GM19035 (cell line): Measurements from ENCODE around the gene SRGAP1.
"Not testable (repeated sequence)": the region's sequence is repeated elsewhere in the genome, so short reads cannot be mapped to it uniquely, and the experiment has no call there.

Experiments used
- ATAC-seq: cut with Tn5 transposase; IDR thresholded peaks from one replicate; pipeline ENCODE4 v1.9.1; 2021; ENCODE audit not compliant: unreplicated experiment

Gene SRGAP1

DNA sequence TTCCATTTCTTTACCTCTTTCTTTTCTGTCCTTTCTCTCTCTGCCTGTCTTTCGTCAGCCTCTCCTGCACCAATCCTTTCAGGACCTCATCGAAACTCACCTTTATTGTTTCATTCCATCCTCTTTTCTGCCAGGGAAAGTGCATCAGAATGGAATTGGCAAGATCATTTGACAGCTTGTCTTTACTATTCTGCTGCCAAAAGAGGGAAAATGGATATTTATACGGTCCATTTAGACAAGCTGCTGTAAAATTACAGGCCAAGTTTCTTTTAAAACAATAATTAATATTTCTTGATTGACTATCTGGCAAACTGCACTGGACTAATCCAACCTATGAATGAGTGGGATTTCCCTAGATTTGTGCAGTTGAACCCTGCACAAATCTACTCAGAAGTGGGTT is 7.6 kb upstream of the SRGAP1 start:
- no peak for ATAC-seq

- no peak for ATAC-seq
Observed at GRCh38 chr12:63838411-63838810, 6.1 kb upstream of the SRGAP1 start.

DNA sequence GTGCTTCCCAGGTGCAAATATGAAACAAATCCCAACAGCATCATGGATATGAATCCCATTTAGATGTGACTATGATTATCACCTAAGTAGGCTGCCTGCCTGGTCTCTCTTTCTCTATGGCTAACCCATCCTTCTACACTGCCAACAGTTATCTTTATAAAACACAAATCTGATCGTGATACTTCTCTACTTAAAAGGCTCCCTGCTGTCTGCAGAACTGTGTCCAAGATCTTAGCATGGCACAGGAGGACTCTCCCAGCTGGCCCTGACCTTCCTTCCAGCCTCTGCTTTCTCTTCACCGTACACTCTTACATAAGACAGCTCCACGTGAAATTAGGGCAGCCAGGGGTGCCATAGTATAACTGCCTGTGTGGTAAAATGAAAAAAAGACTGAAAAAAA is 3.5 kb upstream of the SRGAP1 start:
- no peak for ATAC-seq

DNA sequence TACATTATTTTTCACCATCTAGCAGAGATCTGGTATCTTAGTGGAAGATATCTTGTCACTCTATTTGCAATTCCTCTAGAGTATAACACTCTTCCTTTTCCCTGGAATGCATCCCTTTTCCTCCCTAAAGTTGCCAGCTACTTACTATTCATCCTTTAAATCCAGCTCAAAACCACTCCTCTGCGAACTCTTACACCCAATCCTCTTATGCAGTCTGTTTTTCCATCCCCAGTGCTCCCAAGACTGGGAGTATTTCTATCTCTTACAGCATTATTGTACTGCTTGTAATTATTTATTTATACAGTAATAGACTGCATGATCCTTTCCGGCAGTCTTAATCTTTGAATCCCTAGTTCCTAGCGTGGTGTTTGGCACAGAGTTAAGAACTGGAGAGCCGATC is 2.9 kb upstream of the SRGAP1 start:
- no peak for ATAC-seq

DNA sequence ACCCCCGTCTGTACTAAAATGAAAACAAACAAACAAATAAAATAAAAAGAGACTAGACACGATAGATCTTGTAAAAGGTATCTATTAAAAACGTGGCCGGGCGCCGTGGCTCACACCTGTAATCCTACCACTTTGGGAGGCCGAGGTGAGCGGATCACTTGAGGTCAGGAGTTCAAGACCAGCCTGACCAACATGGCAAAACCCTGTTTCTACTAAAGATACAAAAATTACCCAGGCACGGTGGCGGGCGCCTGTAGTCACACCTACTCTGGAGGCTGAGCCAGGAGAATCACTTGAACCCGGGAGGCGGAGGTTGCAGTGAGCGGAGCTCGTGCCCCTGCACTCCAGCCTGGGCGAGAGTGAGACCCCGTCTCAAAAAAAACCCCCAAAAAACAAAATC is 1.8 kb upstream of the SRGAP1 start:
- ATAC-seq: not testable (repeated sequence)

DNA sequence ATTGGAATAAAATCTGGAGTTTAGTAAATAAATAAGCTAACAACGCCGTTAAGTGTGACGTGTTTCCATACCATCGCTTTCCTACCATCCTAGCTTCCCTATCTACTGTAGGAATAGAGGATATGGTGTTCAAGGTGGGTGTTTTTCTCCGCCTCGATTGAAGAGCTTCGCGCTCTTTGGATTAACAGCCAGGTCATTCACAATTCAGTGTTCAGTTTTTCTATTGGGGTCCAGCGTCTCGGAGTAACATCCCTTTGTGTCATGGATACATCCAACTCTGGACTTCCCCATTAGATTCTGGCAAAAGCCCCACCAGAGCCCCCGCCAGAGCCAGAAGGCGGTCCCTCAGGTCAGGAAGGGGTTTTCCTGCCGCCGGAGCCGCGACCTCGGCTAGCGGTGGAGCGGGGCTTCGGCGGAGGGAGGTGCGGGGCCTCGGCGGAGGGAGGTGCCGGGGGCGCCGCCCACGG is 1.2 kb upstream of the SRGAP1 start:
- no peak for ATAC-seq

- peak; percentile 96 for ATAC-seq
Observed at GRCh38 chr12:63843721-63844390, 644 bp upstream of the SRGAP1 start.

DNA sequence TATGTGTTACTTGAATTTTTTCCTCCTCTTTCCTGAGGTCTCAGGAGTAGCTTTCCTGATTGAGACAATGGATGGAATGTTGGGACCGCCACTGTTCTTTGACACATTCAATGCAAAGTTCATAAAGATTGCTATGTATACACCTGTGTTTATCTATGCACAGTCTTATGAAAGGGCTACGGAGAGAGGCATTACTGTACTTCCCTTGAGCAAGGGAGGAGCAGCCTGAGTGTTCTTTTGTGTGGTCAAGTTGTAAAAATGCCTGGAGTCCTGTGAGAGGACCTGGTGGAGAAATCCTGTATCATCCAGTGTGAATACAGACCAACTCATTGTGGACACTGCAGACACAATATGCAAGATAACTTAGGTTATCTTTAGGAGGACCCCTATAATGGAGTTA is 1.2 kb downstream of the SRGAP1 start:
- no peak for ATAC-seq

- ATAC-seq: no peak
Observed at GRCh38 chr12:63846238-63846967, 1.9 kb downstream of the SRGAP1 start.

- ATAC-seq: no peak
Observed at GRCh38 chr12:63848450-63848849, 4.0 kb downstream of the SRGAP1 start.

GRCh38 chr12:63849106-63849620 is 4.7 kb downstream of the SRGAP1 start:
- no peak for ATAC-seq

GRCh38 chr12:63849641-63850040 is 5.1 kb downstream of the SRGAP1 start:
- ATAC-seq: no peak

DNA sequence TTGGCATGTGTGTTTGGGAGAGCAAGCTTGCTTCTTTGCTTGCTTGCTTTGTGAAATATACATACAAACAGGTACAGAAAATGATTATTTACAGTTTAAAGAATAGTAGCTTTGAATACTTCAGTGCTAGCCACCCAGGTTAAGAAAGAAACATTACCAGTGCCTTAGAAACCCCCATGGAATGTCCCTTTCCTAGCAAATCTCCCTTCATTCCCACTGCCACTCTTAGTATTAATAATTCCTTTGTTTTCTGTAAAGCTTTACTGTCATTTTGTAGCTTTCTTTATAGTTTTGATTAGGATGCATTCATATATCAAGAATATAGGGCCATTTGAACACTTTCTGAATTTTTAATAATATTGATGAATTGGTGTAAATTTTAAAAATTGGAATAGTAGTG is 9.5 kb downstream of the SRGAP1 start:
- no peak for ATAC-seq

DNA sequence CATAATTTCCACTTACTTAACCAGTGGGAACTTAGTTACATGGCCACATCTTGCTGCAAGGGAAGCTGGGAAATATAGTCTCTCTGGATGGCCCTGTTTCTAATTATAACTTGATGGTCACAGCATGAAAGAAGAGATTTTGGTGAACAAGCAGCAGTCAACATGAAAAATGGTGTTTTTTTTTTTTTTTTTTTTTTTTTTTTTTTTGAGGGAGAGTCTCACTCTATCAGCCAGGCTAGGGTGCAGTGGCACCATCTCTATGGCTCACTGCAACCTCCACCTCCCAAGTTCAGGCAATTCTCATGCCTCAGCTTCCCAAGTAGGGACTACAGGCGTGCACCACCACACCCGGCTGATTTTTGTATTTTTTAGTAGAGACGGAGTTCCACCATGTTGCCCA is 10.8 kb downstream of the SRGAP1 start:
- ATAC-seq: no peak

- no peak for ATAC-seq
Observed at GRCh38 chr12:63857771-63858670, 13.5 kb downstream of the SRGAP1 start.

GRCh38 chr12:63859880-63860279 is 15.4 kb downstream of the SRGAP1 start:
- ATAC-seq: not testable (repeated sequence)

DNA sequence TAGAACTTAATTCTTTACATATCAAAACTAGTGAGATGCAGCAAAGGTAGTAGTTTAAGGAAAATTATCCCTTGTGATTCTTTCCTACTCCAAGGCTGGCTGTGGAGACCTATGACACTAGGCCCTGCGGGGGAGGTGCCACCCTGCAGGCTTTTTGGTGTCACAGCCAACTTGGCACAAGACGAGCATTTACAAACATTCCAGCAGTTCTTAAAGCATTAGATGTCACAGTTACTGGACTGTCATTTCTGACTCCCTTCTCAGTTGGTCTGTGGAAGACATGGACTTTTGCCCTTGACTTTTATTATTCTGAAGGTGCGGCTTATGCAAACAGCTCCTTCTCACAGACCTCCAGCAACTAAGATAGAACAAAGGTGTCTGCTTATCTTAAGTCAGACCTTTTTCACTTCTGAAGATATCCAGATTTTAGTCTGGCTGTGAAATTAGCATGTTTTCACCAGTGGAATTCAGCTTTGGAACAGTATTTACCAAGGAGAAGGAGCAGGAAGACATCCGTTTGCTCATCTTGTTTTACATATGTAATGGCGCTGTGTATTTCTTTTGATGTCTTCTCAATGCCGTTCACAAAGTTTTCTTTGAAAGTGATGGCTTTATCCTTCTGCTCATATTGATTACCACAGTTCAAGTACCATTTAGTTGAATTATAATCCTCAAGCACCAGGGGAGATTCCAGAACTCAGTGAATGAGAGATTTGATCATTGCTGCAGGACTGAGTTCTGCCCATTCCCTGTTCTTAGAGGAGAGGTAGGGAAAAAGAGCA is 17.9 kb downstream of the SRGAP1 start:
- ATAC-seq: no peak

DNA sequence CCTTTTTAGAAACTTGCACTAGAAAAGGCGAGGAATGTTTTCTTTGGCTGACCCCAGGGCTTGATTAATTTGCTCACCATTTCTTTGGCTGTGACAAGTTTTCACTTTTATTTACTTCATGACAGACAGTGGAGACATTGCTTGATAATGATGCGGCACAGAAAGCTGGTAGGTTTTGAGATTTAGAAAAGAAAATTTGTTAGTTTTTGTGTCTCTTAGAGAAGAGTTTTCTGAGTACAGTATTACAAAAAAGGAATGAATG is 18.4 kb downstream of the SRGAP1 start:
- no peak for ATAC-seq

GRCh38 chr12:63863658-63864453 is 19.4 kb downstream of the SRGAP1 start:
- no peak for ATAC-seq

- no peak for ATAC-seq
Observed at GRCh38 chr12:63864454-63864706, 19.9 kb downstream of the SRGAP1 start.
